HEK293 (cell line): ENCODE results near the gene COA8.

Experiments
- CTCF ChIA-PET: fragments of 350-600 bp; formaldehyde crosslinking; extraction: SDS; loops from one replicate; lab custom pipeline; 2021; ENCODE audit warnings: antibody characterized with exemption; lab: Yijun Ruan, JAX
- POLR2A ChIA-PET: fragments of 300-600 bp; formaldehyde crosslinking; extraction: SDS; loops from one replicate; lab custom pipeline; 2020; ENCODE audit warnings: antibody characterized with exemption, inconsistent platforms; lab: Yijun Ruan, JAX
- H3K27ac ChIP-seq: fragments of 200-500 bp; sonication (Bioruptor generic); 2 replicates; pipeline ENCODE4 v1.5.1; 2014; ENCODE audit warnings: low read depth, low read length, control low read depth, inconsistent platforms; ENCODE audit errors: extremely low read depth
- H3K36me3 ChIP-seq, 2 experiments: fragments of 200-500 bp in 1 of 2; sonication (Bioruptor generic) in 1 of 2; 1 replicate in 1 of 2; 2 replicates in 1 of 2; pipeline ENCODE4 v1.5.1; 2014 to 2017; ENCODE audit warnings: inconsistent platforms in 2 of 2, low read length in 2 of 2; ENCODE audit not compliant: control insufficient read depth in 2 of 2, insufficient read depth in 1 of 2
- H3K4me1 ChIP-seq: fragments of 200-500 bp; sonication (Bioruptor generic); 2 replicates; pipeline ENCODE4 v1.5.1; 2014; ENCODE audit warnings: mild to moderate bottlenecking, low read length, inconsistent platforms; ENCODE audit not compliant: control insufficient read depth, insufficient read depth
- H3K4me3 ChIP-seq: 2 replicates; pipeline ENCODE4 v1.5.1; 2011; ENCODE audit warnings: low read depth, mild to moderate bottlenecking, control low read depth, low read length, moderate library complexity
- H3K9me3 ChIP-seq: fragments of 200-500 bp; sonication (Bioruptor generic); 2 replicates; pipeline ENCODE4 v1.5.1; 2014; ENCODE audit warnings: low read depth, low read length, inconsistent platforms; ENCODE audit not compliant: control insufficient read depth, insufficient read depth
- GFI1B ChIP-seq: fragments of 450-650 bp; formaldehyde crosslinking; IDR thresholded peaks from 2 replicates; pipeline ENCODE4 v1.5.1; 2016; ENCODE audit warnings: missing biosample characterization, missing genetic modification characterization
- GLI2 ChIP-seq: fragments of 450-650 bp; formaldehyde crosslinking; IDR thresholded peaks from 2 replicates; pipeline ENCODE4; 2017; ENCODE audit warnings: missing biosample characterization, missing genetic modification characterization, low read depth, borderline replicate concordance
- SCRT1 ChIP-seq: fragments of 450-650 bp; formaldehyde crosslinking; IDR thresholded peaks from 2 replicates; pipeline ENCODE4 v1.5.1; 2016; ENCODE audit warnings: missing biosample characterization, missing genetic modification characterization, borderline replicate concordance
- SCRT2 ChIP-seq: fragments of 450-650 bp; formaldehyde crosslinking; IDR thresholded peaks from 2 replicates; pipeline ENCODE4 v1.5.1; 2016; ENCODE audit warnings: missing biosample characterization, missing genetic modification characterization
- SP3 ChIP-seq: fragments of 450-650 bp; formaldehyde crosslinking; IDR thresholded peaks from 2 replicates; pipeline ENCODE4 v1.5.1; 2016; ENCODE audit warnings: missing biosample characterization, missing genetic modification characterization
- ZBTB44 ChIP-seq: fragments of 450-650 bp; IDR thresholded peaks from 2 replicates; pipeline ENCODE4 v1.5.1; 2018; ENCODE audit warnings: missing biosample characterization, mild to moderate bottlenecking, missing genetic modification characterization
- ZNF10 ChIP-seq: fragments of 450-650 bp; formaldehyde crosslinking; IDR thresholded peaks from 2 replicates; pipeline ENCODE4 v1.5.1; 2017; ENCODE audit warnings: missing biosample characterization, missing genetic modification characterization
- ZNF121 ChIP-seq: fragments of 450-650 bp; formaldehyde crosslinking; IDR thresholded peaks from 2 replicates; pipeline ENCODE4 v1.5.1; 2016; ENCODE audit warnings: missing biosample characterization, missing genetic modification characterization
- ZNF157 ChIP-seq: fragments of 450-650 bp; formaldehyde crosslinking; IDR thresholded peaks from 2 replicates; pipeline ENCODE4 v1.5.1; 2016; ENCODE audit warnings: missing biosample characterization, missing genetic modification characterization
- ZNF324 ChIP-seq: fragments of 450-650 bp; formaldehyde crosslinking; IDR thresholded peaks from 2 replicates; pipeline ENCODE4 v1.5.1; 2016; ENCODE audit warnings: missing biosample characterization, missing genetic modification characterization
- ZNF37A ChIP-seq: fragments of 450-650 bp; IDR thresholded peaks from 2 replicates; pipeline ENCODE4 v1.5.1; 2018; ENCODE audit warnings: missing biosample characterization, missing genetic modification characterization
- ZNF416 ChIP-seq: fragments of 450-650 bp; formaldehyde crosslinking; IDR thresholded peaks from 2 replicates; pipeline ENCODE4 v1.5.1; 2016; ENCODE audit warnings: missing biosample characterization, missing genetic modification characterization
- ZNF488 ChIP-seq: fragments of 450-650 bp; formaldehyde crosslinking; IDR thresholded peaks from 2 replicates; pipeline ENCODE4 v1.5.1; 2016; ENCODE audit warnings: missing biosample characterization, missing genetic modification characterization
- ZNF513 ChIP-seq: fragments of 450-650 bp; IDR thresholded peaks from 2 replicates; pipeline ENCODE4 v1.5.1; 2018; ENCODE audit warnings: missing biosample characterization, missing genetic modification characterization
- ZNF529 ChIP-seq: fragments of 450-650 bp; formaldehyde crosslinking; IDR thresholded peaks from 2 replicates; pipeline ENCODE4 v1.5.1; 2017; ENCODE audit warnings: missing genetic modification characterization, missing biosample characterization; ENCODE audit not compliant: insufficient replicate concordance
- ZNF600 ChIP-seq: fragments of 450-650 bp; formaldehyde crosslinking; IDR thresholded peaks from 2 replicates; pipeline ENCODE4 v1.5.1; 2016; ENCODE audit warnings: missing biosample characterization, missing genetic modification characterization
- ZNF654 ChIP-seq: fragments of 450-650 bp; formaldehyde crosslinking; IDR thresholded peaks from 2 replicates; pipeline ENCODE4 v1.5.1; 2016; ENCODE audit warnings: low read depth, missing biosample characterization, missing genetic modification characterization
- ZXDB ChIP-seq: fragments of 450-650 bp; formaldehyde crosslinking; IDR thresholded peaks from 2 replicates; pipeline ENCODE4 v1.5.1; 2016; ENCODE audit warnings: missing biosample characterization, missing genetic modification characterization
- TF ChIP-seq, protein P1 (sequence below): fragments of 450-650 bp; formaldehyde crosslinking; IDR thresholded peaks from 2 replicates; pipeline ENCODE4; 2016; ENCODE audit warnings: missing biosample characterization, missing genetic modification characterization
- TF ChIP-seq, protein P2 (sequence below): fragments of 450-650 bp; formaldehyde crosslinking; IDR thresholded peaks from 2 replicates; pipeline ENCODE4 v1.5.1; 2016; ENCODE audit warnings: missing biosample characterization, missing genetic modification characterization
- TF ChIP-seq, protein P3 (sequence below): fragments of 450-650 bp; formaldehyde crosslinking; IDR thresholded peaks from 2 replicates; pipeline ENCODE4 v1.5.1; 2016; ENCODE audit warnings: missing biosample characterization, missing genetic modification characterization, borderline replicate concordance

The COA8 gene

GRCh38 chr14:103548463-103549351 is 14.1 kb upstream of the COA8 start:
- H3K4me1 ChIP-seq, result no peaks in the 10 kb centered on the region; the same call in 1 of the 2 replicates
- no peak overlapping the region for H3K27ac ChIP-seq
- no peak overlapping the region for H3K4me3 ChIP-seq
- POLR2A ChIA-PET, result no interaction called here
- H3K36me3 ChIP-seq, result no peaks in the 10 kb centered on the region
- TF ChIP-seq SCRT2 (tag by site-specific recombination) (peak; percentile 47; the same call in 1 of the 2 replicates), ZNF37A (no peak), ZXDB (tag by site-specific recombination) (no peak), ZNF10 (tag by site-specific recombination) (no peak), ZNF600 (tag by site-specific recombination) (no peak), SCRT1 (peak; percentile 76), GFI1B (no peak)
- TF ChIP-seq, all 188 proteins: peak for 2
- CTCF ChIA-PET, result interaction anchor here (0.6 to 6.0 kb wide), 6 partner anchors 9 to 251 kb away, joined by 3 to 48 read pairs (median 11); partner anchors contain the start of gene BAG5
- no peaks in the 10 kb centered on the region for H3K9me3 ChIP-seq

DNA sequence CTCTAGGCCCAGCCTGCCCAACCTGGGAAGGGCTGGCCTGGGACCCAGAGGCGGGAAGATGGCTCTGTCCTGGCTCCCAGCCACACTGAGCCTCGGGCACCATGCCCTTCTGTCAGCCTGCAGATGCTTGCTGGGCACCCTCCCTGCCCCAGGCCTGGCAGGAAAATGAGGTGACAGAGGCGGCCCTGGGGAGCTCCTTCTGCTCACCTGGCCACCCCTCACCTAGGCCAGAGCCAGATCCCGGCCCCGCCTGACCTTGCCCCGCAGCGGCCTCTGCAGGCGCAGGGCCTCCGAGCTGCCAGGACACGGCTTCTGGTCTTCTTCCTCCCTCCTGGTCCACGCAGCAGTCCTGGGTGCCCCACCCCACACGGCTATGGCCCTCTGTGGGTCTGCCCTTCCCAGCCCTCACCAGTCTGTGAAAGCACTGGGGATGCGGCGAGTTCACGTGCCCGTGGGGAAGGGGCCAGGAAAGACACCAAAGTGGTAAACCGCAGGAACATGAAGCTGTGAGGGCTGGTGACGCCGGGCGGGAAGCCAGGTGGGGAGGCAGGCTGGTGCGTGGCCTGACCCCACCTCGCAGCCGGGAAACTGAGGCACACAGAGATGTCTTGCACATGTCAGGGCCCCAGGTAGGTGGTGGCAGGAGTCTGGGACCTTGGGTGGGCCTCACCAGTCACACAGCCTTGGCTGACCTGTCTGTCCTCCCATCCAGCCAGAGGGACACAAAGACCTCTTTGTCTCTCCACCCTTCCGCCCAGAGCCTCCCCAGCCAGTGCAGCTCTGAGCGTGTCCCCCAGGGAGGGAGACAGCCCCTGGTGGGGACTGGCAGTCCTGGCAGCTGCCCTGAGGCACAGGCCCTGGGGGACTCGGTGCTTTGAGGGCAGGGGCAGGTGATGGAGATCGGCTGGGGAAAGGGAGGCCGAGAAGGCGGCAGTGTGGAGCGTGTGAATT is 13.1 kb upstream of the COA8 start:
- H3K36me3 ChIP-seq, result no peaks in the 10 kb centered on the region
- no peak overlapping the region for H3K27ac ChIP-seq
- ChIA-PET CTCF (interaction anchor here (0.6 to 6.0 kb wide), 4 partner anchors 8 to 50 kb away, joined by 3 to 48 read pairs (median 16); no protein-coding TSS in a partner anchor), POLR2A (no interaction called here)
- H3K9me3 ChIP-seq, result no peaks in the 10 kb centered on the region
- H3K4me1 ChIP-seq, result no peaks in the 10 kb centered on the region; the same call in 1 of the 2 replicates
- no peak overlapping the region for H3K4me3 ChIP-seq
- TF ChIP-seq ZNF157 (tag by site-specific recombination) (no peak), ZNF529 (tag by site-specific recombination) (no peak), GLI2 (tag by site-specific recombination) (no peak), ZNF513 (no peak), SP3 (tag by site-specific recombination) (no peak), ZNF488 (tag by site-specific recombination) (no peak), ZNF121 (no peak), ZNF654 (no peak), ZNF416 (tag by site-specific recombination) (no peak), SCRT2 (tag by site-specific recombination) (no peak), ZBTB44 (tag by site-specific recombination) (no peak), ZNF324 (tag by site-specific recombination) (no peak)
- TF ChIP-seq, protein P1, sequence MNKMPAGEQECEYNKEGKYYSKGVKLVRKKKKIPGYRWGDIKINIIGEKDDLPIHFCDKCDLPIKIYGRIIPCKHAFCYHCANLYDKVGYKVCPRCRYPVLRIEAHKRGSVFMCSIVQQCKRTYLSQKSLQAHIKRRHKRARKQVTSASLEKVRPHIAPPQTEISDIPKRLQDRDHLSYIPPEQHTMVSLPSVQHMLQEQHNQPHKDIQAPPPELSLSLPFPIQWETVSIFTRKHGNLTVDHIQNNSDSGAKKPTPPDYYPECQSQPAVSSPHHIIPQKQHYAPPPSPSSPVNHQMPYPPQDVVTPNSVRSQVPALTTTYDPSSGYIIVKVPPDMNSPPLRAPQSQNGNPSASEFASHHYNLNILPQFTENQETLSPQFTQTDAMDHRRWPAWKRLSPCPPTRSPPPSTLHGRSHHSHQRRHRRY, result no peak
- TF ChIP-seq, protein P2, sequence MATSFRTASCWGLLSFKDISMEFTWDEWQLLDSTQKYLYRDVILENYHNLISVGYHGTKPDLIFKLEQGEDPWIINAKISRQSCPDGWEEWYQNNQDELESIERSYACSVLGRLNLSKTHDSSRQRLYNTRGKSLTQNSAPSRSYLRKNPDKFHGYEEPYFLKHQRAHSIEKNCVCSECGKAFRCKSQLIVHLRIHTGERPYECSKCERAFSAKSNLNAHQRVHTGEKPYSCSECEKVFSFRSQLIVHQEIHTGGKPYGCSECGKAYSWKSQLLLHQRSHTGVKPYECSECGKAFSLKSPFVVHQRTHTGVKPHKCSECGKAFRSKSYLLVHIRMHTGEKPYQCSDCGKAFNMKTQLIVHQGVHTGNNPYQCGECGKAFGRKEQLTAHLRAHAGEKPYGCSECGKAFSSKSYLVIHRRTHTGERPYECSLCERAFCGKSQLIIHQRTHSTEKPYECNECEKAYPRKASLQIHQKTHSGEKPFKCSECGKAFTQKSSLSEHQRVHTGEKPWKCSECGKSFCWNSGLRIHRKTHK (tag by site-specific recombination), result no peak
- TF ChIP-seq, protein P3, sequence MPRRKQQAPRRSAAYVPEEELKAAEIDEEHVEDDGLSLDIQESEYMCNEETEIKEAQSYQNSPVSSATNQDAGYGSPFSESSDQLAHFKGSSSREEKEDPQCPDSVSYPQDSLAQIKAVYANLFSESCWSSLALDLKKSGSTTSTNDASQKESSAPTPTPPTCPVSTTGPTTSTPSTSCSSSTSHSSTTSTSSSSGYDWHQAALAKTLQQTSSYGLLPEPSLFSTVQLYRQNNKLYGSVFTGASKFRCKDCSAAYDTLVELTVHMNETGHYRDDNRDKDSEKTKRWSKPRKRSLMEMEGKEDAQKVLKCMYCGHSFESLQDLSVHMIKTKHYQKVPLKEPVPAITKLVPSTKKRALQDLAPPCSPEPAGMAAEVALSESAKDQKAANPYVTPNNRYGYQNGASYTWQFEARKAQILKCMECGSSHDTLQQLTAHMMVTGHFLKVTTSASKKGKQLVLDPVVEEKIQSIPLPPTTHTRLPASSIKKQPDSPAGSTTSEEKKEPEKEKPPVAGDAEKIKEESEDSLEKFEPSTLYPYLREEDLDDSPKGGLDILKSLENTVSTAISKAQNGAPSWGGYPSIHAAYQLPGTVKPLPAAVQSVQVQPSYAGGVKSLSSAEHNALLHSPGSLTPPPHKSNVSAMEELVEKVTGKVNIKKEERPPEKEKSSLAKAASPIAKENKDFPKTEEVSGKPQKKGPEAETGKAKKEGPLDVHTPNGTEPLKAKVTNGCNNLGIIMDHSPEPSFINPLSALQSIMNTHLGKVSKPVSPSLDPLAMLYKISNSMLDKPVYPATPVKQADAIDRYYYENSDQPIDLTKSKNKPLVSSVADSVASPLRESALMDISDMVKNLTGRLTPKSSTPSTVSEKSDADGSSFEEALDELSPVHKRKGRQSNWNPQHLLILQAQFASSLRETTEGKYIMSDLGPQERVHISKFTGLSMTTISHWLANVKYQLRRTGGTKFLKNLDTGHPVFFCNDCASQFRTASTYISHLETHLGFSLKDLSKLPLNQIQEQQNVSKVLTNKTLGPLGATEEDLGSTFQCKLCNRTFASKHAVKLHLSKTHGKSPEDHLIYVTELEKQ, result no peak
